NCI-H2029 treated with DMSO at 0.1 percent for 48 hours (cell line): Measurements from ENCODE around the gene PPP1R14D.

Source experiments
- DNase-seq: peaks from one replicate; lab custom pipeline; 2025; lab: John Stamatoyannopoulos, UW

The PPP1R14D gene

GRCh38 chr15:40782609-40783227 lies 45.8 kb downstream of the PPP1R14D start:
- peak; percentile 55 for DNase-seq

- no peak for DNase-seq
These were observed 51.9 kb downstream of the PPP1R14D start for GRCh38 chr15:40776537-40777141.

- no peak for DNase-seq
These were observed 52.6 kb downstream of the PPP1R14D start for GRCh38 chr15:40775740-40776536.

GRCh38 chr15:40775007-40775406 lies 53.5 kb downstream of the PPP1R14D start:
- DNase-seq = no peak

GRCh38 chr15:40773902-40774301 lies 54.6 kb downstream of the PPP1R14D start:
- no peak for DNase-seq

DNA sequence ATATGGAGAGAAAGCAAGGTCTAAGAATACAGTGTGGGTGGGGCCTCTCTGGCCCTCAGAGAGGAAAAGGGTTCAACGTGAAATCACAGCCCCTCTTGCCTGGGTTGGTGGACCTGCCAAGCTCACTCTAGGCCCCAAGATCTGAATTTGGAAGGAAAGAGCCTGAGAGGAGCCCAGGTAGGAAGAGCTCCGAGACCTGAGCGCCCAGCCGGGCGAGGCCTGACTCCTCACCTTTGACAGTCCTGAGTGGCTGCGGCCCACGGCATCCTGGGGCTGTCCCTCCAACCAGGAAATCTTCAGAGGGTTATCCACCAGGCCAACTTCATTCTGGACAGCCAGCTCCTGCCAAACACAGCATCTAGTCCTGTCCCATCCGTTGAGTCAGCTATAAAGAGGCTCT lies 55.0 kb downstream of the PPP1R14D start:
- no peak for DNase-seq

- DNase-seq = no peak
These were observed 56.5 kb downstream of the PPP1R14D start for GRCh38 chr15:40772014-40772413.

DNA sequence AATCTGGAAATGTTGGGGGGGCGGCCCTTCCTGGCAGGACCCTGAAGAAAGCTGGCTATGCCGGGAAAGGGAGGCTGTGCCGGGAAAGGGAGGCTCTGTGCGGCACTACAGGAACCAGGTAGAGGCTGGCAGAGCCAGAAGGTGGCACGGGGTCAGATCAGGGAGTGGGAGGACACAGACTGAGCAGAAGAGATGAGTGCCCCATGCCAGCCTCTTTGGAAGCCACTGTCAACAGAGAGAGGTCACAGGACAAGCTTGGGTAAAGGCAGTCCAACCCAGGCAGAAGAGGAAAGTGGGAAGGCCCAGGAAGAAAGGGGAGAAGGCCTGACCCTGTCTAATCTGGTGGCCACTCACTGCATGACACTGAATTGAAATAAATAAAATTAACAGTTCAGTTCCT lies 57.3 kb downstream of the PPP1R14D start:
- no peak for DNase-seq

GRCh38 chr15:40770147-40770721 lies 58.3 kb downstream of the PPP1R14D start:
- no peak for DNase-seq

DNA sequence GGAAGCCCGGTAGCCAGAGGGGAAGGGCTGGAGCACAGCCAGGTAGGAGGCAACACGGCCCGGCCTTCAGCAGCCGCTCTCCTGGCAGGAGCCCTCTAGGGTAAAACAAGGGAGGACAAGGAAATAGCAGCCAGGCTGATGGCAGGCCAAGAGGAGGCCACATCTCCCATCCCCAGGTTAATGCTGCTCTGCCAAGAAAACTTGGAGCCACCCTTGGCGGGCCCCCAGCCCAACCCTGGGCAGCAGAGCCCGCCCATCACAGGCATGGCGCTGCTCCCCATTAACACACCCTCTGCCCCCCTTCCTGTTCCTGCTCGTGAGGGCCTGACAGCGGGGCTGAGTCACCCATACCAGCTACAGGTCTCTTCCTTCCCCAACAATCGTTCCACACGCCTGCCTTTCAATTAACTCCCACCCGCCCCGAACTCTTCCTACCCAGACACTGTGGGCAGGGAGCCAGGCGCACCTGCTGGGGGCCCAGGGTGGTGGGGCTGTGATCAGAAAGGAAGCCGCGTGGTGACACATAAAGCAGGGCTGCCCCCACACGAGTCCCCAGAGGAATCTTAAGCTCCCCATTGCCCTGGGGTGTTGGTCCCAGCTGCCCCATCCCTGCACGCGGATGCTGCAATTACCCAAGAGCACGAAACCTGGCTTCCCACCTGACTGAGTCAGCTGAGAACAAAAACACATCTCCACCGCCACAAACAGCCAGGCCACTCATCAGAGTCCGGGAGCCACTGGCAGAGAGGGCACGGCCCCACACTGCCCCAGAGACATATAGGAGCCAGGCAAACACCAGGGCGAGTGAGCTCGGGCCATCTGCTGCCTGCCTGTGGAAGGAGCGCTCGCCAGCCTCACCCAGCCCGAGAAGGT lies 59.0 kb downstream of the PPP1R14D start, which contains the start of gene C15orf62:
Gene C15orf62 (plus strand): TSS at position 707 of the 873 bp plus-strand sequence. CDS start 516 bp downstream, outside the sequence.
- DNase-seq = no peak

DNA sequence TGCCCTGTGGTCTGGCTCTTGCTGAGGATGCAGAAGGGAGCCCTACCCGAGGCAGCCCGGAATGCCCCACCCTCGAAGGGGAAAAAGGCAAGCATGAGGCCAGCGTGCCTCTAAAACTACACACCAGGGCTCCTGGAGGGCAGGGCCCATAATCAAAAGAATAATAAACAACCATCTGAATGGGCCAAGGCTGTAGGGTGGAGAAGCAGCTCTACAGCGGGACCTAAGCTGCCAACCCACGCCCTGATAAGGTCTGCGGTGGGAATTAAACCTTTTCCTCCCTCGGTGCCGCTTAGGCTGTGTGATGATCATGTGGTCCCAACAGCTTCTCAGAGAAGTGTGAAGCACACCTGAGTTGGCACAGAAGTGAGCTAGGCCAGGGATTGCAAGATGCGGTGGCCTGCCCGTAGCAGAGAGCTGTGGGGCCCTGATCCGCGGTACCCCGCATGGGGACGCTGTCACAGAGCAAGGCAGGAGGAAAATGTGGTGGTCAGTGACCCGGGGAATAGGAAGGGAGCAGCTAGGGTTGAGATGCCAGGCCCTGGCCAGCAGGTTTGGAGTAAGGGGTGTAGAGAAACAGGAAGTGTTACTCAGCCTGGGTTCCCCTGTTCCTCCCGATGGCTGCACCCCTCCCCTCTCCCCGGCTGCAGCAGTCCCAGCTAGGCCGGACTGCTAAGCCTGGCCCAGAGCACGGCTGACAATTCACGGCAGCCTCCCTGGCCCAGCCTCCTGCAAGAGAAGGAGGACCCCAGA lies 59.8 kb downstream of the PPP1R14D start:
- DNase-seq = no peak

GRCh38 chr15:40767838-40768500 lies 60.5 kb downstream of the PPP1R14D start:
- DNase-seq = no peak

GRCh38 chr15:40766906-40767837 lies 61.3 kb downstream of the PPP1R14D start:
- no peak for DNase-seq

- no peak for DNase-seq
These were observed 62.2 kb downstream of the PPP1R14D start for GRCh38 chr15:40766194-40766815.
